ENCODE results near the gene ADCY5. TPM values are rescaled to one million over a fixed set of nuclear protein-coding genes. Genes with fewer than 3 reads are reported as not detected.

ADCY5 gene
- total and polyA plus RNA-seq, 2 donors, result 0.76 to 1.7 TPM

DNA sequence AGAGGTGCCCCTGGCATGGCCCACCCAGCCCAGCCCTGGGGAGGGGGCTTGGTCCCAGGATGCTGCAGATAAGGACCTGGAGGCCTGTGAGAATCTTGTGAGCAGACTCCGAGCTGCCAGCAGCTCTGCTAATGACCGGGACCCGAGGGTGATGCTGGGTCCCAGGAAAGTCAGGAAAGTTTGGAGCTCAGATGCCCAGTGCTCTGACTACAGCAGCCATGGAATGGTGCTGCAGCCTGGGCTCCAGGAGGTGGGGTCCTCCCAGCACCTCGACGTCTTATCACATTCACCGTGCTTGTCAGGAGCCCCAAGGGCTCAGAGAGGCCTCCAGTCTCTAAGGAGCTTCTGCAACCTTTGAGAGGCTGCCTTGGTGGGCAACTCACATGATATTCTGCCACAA is 34.3 kb upstream of the ADCY5 start:
- Histone ChIP-seq H3K4me3 (ENCODE audit: low read length in 2 of 2) (no peak overlapping the region), H3K4me1 (ENCODE audit: control insufficient read depth in 2 of 2, insufficient read depth in 2 of 2, low read length in 2 of 2) (no peaks in the 10 kb centered on the region), H3K36me3 (ENCODE audit: control insufficient read depth in 2 of 2, insufficient read depth in 2 of 2, low read length in 1 of 2) (no peaks in the 10 kb centered on the region), H3K27ac (ENCODE audit: low read depth in 1 of 2, low read length in 1 of 2) (no peak overlapping the region), H3K9me3 (ENCODE audit: control insufficient read depth in 2 of 2, insufficient read depth in 1 of 2, low read length in 1 of 2) (no peaks in the 10 kb centered on the region), H3K27me3 (ENCODE audit: control insufficient read depth in 2 of 2, insufficient read depth in 1 of 2, low read length in 1 of 2) (no peaks in the 10 kb centered on the region)
- WGBS, result 97% methylated on average over 6 of the region's 6 CpGs
- no peak for DNase-seq (ENCODE audit: low read depth in 6 of 9, low spot score in 9 of 9)

DNA sequence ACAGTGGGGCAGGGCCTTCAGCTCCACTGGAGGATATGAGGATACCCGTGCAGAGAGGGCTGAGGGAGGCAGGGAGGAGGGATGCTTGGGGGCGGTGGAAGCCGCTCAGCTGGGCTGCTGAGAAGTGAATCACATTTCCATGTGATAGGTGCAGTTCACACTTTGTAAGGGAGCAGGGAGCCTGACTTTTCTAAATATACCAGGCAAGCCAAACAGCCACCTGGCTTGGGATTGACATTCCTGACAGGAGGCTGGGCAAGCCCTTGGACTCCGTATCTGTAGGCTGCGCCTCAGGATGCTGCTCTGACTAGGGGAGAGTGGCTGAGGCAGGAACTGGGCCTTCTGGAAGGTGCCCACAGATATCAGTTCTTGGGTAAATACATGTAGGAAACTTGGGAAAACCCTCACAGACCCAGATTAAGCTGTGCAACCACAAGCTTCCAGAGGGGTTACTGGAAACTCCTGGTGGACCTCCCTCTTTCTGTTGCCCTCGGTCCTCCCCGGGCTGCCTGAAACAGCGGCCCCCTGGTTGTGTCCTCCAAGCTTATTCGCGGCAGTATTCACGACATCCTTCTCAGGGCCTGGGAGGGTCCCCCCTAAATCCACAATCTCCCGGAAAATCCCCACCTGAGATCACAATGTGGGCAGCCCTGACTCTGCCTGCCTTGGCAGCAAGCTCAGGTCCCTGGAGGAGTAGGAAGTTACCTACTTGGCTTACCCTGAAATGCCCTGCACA is 33.0 kb upstream of the ADCY5 start:
- Histone ChIP-seq H3K27ac (ENCODE audit: low read depth in 1 of 2, low read length in 1 of 2) (no peak overlapping the region), H3K27me3 (ENCODE audit: control insufficient read depth in 2 of 2, insufficient read depth in 1 of 2, low read length in 1 of 2) (peaks cover 0 to 1% of the 10 kb centered on the region in 2 donors), H3K36me3 (ENCODE audit: control insufficient read depth in 2 of 2, insufficient read depth in 2 of 2, low read length in 1 of 2) (no peaks in the 10 kb centered on the region), H3K4me1 (ENCODE audit: control insufficient read depth in 2 of 2, insufficient read depth in 2 of 2, low read length in 2 of 2) (no peaks in the 10 kb centered on the region), H3K4me3 (ENCODE audit: low read length in 2 of 2) (no peak overlapping the region), H3K9me3 (ENCODE audit: control insufficient read depth in 2 of 2, insufficient read depth in 1 of 2, low read length in 1 of 2) (no peaks in the 10 kb centered on the region)
- no peak for DNase-seq (ENCODE audit: low read depth in 6 of 9, low spot score in 9 of 9)
- WGBS, result 95% methylated on average over 12 of the region's 12 CpGs

DNA sequence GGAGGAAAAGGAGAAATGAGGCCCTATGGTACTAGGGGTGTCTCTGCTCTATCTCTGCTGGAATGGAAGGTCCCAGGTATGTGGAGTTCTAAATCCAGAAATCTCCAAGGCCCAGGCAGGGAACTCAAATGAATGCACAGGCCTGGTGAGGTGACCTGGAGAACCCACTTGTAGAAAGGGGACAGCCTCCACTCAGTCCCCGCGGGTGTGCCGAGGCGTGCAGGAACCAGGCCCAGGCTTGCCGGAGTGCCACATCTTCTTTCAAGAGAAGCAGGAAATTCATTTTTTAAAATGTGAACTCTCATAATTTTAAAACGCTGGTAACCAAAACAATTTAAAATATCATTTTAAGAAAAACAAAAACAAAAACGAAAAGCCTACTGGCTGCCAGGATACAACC is 32.2 kb upstream of the ADCY5 start:
- 96% methylated on average over 7 of the region's 7 CpGs for WGBS
- no peak for DNase-seq (ENCODE audit: low read depth in 6 of 9, low spot score in 9 of 9)
- Histone ChIP-seq H3K4me3 (ENCODE audit: low read length in 2 of 2) (no peak overlapping the region), H3K27ac (ENCODE audit: low read depth in 1 of 2, low read length in 1 of 2) (no peak overlapping the region), H3K27me3 (ENCODE audit: control insufficient read depth in 2 of 2, insufficient read depth in 1 of 2, low read length in 1 of 2) (peaks cover 0 to 2% of the 10 kb centered on the region in 2 donors), H3K9me3 (ENCODE audit: control insufficient read depth in 2 of 2, insufficient read depth in 1 of 2, low read length in 1 of 2) (no peaks in the 10 kb centered on the region), H3K36me3 (ENCODE audit: control insufficient read depth in 2 of 2, insufficient read depth in 2 of 2, low read length in 1 of 2) (no peaks in the 10 kb centered on the region), H3K4me1 (ENCODE audit: control insufficient read depth in 2 of 2, insufficient read depth in 2 of 2, low read length in 2 of 2) (no peaks in the 10 kb centered on the region)

DNA sequence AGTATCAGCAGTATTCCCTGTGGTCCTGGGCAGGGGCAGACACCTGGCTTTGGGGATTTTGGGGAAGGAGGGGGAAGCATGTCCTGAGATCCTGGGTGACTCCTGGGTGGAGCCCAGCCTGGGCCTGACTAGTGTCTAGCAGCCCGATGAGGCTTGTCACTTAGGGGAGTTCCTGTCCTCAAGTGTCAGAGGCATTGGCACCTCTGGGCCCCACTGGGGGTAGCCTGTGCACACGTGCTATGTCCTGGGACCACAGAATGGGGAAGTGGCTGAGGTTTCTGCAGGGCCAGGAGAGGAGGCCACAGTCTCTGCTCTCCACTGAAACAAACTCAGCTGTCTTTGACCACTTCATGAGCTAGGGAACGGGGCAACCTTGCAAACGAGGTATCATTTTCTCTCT is 31.5 kb upstream of the ADCY5 start:
- H3K4me3 ChIP-seq (ENCODE audit: low read length in 2 of 2), result no peak overlapping the region
- no peak for DNase-seq (ENCODE audit: low read depth in 6 of 9, low spot score in 9 of 9)
- no peak overlapping the region for H3K27ac ChIP-seq (ENCODE audit: low read depth in 1 of 2, low read length in 1 of 2)
- 39% methylated on average over 4 of the region's 4 CpGs for WGBS
- H3K36me3 ChIP-seq (ENCODE audit: control insufficient read depth in 2 of 2, insufficient read depth in 2 of 2, low read length in 1 of 2), result no peaks in the 10 kb centered on the region
- no peaks in the 10 kb centered on the region for H3K4me1 ChIP-seq (ENCODE audit: control insufficient read depth in 2 of 2, insufficient read depth in 2 of 2, low read length in 2 of 2)
- no peaks in the 10 kb centered on the region for H3K9me3 ChIP-seq (ENCODE audit: control insufficient read depth in 2 of 2, insufficient read depth in 1 of 2, low read length in 1 of 2)
- peaks cover 0 to 7% of the 10 kb centered on the region in 2 donors for H3K27me3 ChIP-seq (ENCODE audit: control insufficient read depth in 2 of 2, insufficient read depth in 1 of 2, low read length in 1 of 2)

- H3K4me1 ChIP-seq (ENCODE audit: control insufficient read depth in 2 of 2, insufficient read depth in 2 of 2, low read length in 2 of 2), result no peaks in the 10 kb centered on the region
- DNase-seq (ENCODE audit: low read depth in 6 of 9, low spot score in 9 of 9), result no peak
- H3K36me3 ChIP-seq (ENCODE audit: control insufficient read depth in 2 of 2, insufficient read depth in 2 of 2, low read length in 1 of 2), result no peaks in the 10 kb centered on the region
- H3K9me3 ChIP-seq (ENCODE audit: control insufficient read depth in 2 of 2, insufficient read depth in 1 of 2, low read length in 1 of 2), result no peaks in the 10 kb centered on the region
- H3K27ac ChIP-seq (ENCODE audit: low read depth in 1 of 2, low read length in 1 of 2), result no peak overlapping the region
- peaks cover 0 to 11% of the 10 kb centered on the region in 2 donors for H3K27me3 ChIP-seq (ENCODE audit: control insufficient read depth in 2 of 2, insufficient read depth in 1 of 2, low read length in 1 of 2)
- 95% methylated on average over 10 of the region's 10 CpGs for WGBS
- no peak overlapping the region for H3K4me3 ChIP-seq (ENCODE audit: low read length in 2 of 2)
Observed at GRCh38 chr3:123479891-123480290, 31.0 kb upstream of the ADCY5 start.

DNA sequence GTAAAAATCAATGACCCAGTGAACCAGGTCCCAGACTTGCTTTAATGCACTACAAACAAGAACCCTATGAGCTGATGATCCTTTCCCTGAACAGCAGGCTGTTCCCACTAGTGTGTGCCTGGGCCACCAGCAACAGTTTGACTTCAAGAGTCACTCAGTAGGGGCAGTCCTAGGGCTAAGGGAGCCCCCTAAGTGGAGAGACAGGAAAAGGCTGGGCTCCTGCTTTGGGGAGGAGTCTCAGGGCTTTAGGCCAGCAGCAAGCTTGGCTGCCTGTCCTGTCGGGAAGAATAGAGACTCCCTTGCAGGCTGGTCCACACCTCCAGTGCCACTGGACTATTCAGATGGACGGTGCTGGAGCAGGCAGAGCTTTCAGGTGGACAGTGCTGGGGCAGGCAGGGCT is 29.4 kb upstream of the ADCY5 start:
- WGBS, result 72% methylated on average over 2 of the region's 2 CpGs

DNA sequence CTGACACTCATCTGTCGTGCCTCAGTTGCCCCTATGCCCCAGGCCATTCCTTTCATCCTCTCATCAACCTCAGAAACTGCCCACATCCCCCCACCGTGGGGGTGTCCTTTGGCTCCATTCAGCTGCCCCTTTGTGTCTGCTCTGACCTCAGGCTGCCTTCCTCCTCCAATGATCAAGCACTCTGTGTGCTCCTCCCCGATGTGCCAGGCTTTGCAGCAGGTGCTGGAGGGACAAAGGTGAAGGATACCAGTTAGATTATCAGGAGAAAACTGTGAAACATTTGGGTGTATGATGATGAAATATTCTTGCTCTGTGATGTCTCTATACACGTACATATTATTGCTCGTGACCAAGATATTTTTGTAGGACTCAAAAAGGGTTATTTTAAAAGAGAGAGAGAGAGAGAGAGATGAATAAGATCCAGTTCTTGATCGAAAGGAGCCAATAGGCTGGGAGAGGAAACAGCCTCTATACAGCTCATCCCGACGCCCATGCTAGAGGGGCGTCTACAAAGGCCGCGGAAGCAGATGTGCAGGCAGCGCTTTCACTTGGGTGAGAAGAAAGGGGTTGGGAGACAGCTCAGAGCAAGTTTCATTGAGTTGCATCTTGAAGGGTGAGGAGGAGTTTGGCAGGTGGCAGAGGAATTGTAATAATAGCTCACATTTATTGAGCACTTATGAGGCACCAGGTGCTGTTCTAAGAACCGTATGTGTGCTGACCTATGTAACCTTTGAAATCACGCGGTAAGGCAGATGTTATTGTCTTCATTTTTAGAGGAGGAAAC is 28.3 kb upstream of the ADCY5 start:
- H3K27ac ChIP-seq (ENCODE audit: low read depth in 1 of 2, low read length in 1 of 2), result no peak overlapping the region
- peaks cover 0 to 11% of the 10 kb centered on the region in 2 donors for H3K27me3 ChIP-seq (ENCODE audit: control insufficient read depth in 2 of 2, insufficient read depth in 1 of 2, low read length in 1 of 2)
- H3K4me1 ChIP-seq (ENCODE audit: control insufficient read depth in 2 of 2, insufficient read depth in 2 of 2, low read length in 2 of 2), result no peaks in the 10 kb centered on the region
- no peak overlapping the region for H3K4me3 ChIP-seq (ENCODE audit: low read length in 2 of 2)
- no peaks in the 10 kb centered on the region for H3K36me3 ChIP-seq (ENCODE audit: control insufficient read depth in 2 of 2, insufficient read depth in 2 of 2, low read length in 1 of 2)
- WGBS, result 88% methylated on average over 15 of the region's 15 CpGs
- no peak for DNase-seq (ENCODE audit: low read depth in 6 of 9, low spot score in 9 of 9)
- H3K9me3 ChIP-seq (ENCODE audit: control insufficient read depth in 2 of 2, insufficient read depth in 1 of 2, low read length in 1 of 2), result no peaks in the 10 kb centered on the region

More for the DNA sequence above, 29.4 kb upstream of the ADCY5 start:
- Histone ChIP-seq H3K27me3 (ENCODE audit: control insufficient read depth in 2 of 2, insufficient read depth in 1 of 2, low read length in 1 of 2) (peaks cover 0 to 11% of the 10 kb centered on the region in 2 donors), H3K4me1 (ENCODE audit: control insufficient read depth in 2 of 2, insufficient read depth in 2 of 2, low read length in 2 of 2) (no peaks in the 10 kb centered on the region), H3K27ac (ENCODE audit: low read depth in 1 of 2, low read length in 1 of 2) (no peak overlapping the region), H3K9me3 (ENCODE audit: control insufficient read depth in 2 of 2, insufficient read depth in 1 of 2, low read length in 1 of 2) (no peaks in the 10 kb centered on the region), H3K4me3 (ENCODE audit: low read length in 2 of 2) (no peak overlapping the region), H3K36me3 (ENCODE audit: control insufficient read depth in 2 of 2, insufficient read depth in 2 of 2, low read length in 1 of 2) (no peaks in the 10 kb centered on the region)
- DNase-seq (ENCODE audit: low read depth in 6 of 9, low spot score in 9 of 9), result no peak

- Histone ChIP-seq H3K36me3 (ENCODE audit: control insufficient read depth in 2 of 2, insufficient read depth in 2 of 2, low read length in 1 of 2) (no peaks in the 10 kb centered on the region), H3K9me3 (ENCODE audit: control insufficient read depth in 2 of 2, insufficient read depth in 1 of 2, low read length in 1 of 2) (no peaks in the 10 kb centered on the region), H3K4me3 (ENCODE audit: low read length in 2 of 2) (no peak overlapping the region), H3K27me3 (ENCODE audit: control insufficient read depth in 2 of 2, insufficient read depth in 1 of 2, low read length in 1 of 2) (peaks cover 0 to 11% of the 10 kb centered on the region in 2 donors), H3K27ac (ENCODE audit: low read depth in 1 of 2, low read length in 1 of 2) (no peak overlapping the region), H3K4me1 (ENCODE audit: control insufficient read depth in 2 of 2, insufficient read depth in 2 of 2, low read length in 2 of 2) (no peaks in the 10 kb centered on the region)
- DNase-seq (ENCODE audit: low read depth in 6 of 9, low spot score in 9 of 9), result no peak
- WGBS, result 80% methylated on average over 7 of the region's 7 CpGs
Observed at GRCh38 chr3:123475786-123476185, 26.9 kb upstream of the ADCY5 start.

DNA sequence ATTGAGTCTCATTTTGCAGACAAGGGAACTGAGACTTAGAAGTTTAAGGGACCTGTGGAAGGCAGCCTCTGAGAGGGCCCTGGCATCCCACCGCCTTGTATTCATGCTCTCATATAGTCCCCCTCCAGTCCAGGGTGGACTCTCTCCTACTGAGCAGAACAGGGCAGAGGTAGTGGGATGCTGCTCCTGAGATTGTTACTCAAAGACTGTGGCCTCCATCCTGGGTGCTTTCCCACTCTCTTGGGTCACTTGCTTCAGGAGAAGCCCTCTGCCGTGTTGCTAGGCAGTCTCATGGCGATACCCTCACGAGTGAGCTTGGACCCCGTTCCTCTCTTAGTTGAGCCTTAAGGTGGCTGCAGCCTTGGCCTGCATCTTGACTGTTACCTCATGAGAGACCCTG is 22.2 kb upstream of the ADCY5 start:
- no peak for DNase-seq (ENCODE audit: low read depth in 6 of 9, low spot score in 9 of 9)
- WGBS, result 99% methylated on average over 5 of the region's 5 CpGs
- peaks cover 0 to 20% of the 10 kb centered on the region in 2 donors for H3K27me3 ChIP-seq (ENCODE audit: control insufficient read depth in 2 of 2, insufficient read depth in 1 of 2, low read length in 1 of 2)
- H3K4me1 ChIP-seq (ENCODE audit: control insufficient read depth in 2 of 2, insufficient read depth in 2 of 2, low read length in 2 of 2), result no peaks in the 10 kb centered on the region
- no peaks in the 10 kb centered on the region for H3K36me3 ChIP-seq (ENCODE audit: control insufficient read depth in 2 of 2, insufficient read depth in 2 of 2, low read length in 1 of 2)
- H3K9me3 ChIP-seq (ENCODE audit: control insufficient read depth in 2 of 2, insufficient read depth in 1 of 2, low read length in 1 of 2), result no peaks in the 10 kb centered on the region
- H3K27ac ChIP-seq (ENCODE audit: low read depth in 1 of 2, low read length in 1 of 2), result no peak overlapping the region
- H3K4me3 ChIP-seq (ENCODE audit: low read length in 2 of 2), result no peak overlapping the region
